Measurements from ENCODE around the gene EDC4. TPM values are rescaled to one million over a fixed set of nuclear protein-coding genes. Genes with fewer than 3 reads are reported as not detected.

EDC4 gene
- total and polyA plus RNA-seq, 9 of the 15 experiments (the other 6 are each of a cell fraction or from before 2014, with no cell fraction given) = 1.1 to 131 (median 74.0) TPM

GRCh38 chr16:67892899-67893742 is 20.3 kb downstream of the EDC4 start, which contains the start of gene PSKH1 (continued):
- no peak for TF ChIP-seq HDAC6 (IDR thresholded peaks at IDR 0.05; ENCODE audit: low read depth, low read length)
- TF ChIP-seq CBFA2T3 (IDR thresholded peaks at IDR 0.05) = no peak
- TF ChIP-seq, protein P1, sequence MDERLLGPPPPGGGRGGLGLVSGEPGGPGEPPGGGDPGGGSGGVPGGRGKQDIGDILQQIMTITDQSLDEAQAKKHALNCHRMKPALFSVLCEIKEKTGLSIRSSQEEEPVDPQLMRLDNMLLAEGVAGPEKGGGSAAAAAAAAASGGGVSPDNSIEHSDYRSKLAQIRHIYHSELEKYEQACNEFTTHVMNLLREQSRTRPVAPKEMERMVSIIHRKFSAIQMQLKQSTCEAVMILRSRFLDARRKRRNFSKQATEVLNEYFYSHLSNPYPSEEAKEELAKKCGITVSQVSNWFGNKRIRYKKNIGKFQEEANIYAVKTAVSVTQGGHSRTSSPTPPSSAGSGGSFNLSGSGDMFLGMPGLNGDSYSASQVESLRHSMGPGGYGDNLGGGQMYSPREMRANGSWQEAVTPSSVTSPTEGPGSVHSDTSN (CRISPR knock-in tag; IDR thresholded peaks at IDR 0.05; ENCODE audit: low read depth) = peak; percentile 93
- TF ChIP-seq, protein P1 (tag; conservative IDR thresholded peaks at IDR 0.05; ENCODE audit: low read depth) = peak; percentile 95
- no peak for TF ChIP-seq ZFP1 (CRISPR knock-in tag; IDR thresholded peaks at IDR 0.05)
- 0 out of 4 replicates have a peak, but pooled peaks of 1 of the 2 experiments have one; percentile 9 for TF ChIP-seq ZMIZ1 (IDR thresholded peaks at IDR 0.05; ENCODE audit: low read depth in 2 of 2, low read length in 2 of 2)
- no peak for TF ChIP-seq GABPA (tag; conservative IDR thresholded peaks at IDR 0.05; ENCODE audit: low read depth)
- TF ChIP-seq HLTF (IDR thresholded peaks at IDR 0.05) = no peak
- TF ChIP-seq ZNF518B (CRISPR knock-in tag; IDR thresholded peaks at IDR 0.05) = no peak
- no peak for TF ChIP-seq NCOR1 (IDR thresholded peaks at IDR 0.05)
- no peak for TF ChIP-seq POLR2AphosphoS2 (IDR thresholded peaks at IDR 0.05; ENCODE audit: low read length)
- TF ChIP-seq ZNF253 (CRISPR knock-in tag; conservative IDR thresholded peaks at IDR 0.05) = no peak
- peak; percentile 91 for TF ChIP-seq PHF8 (IDR thresholded peaks at IDR 0.05; ENCODE audit: borderline replicate concordance, low read length)
- no peak for TF ChIP-seq SMAD1 (IDR thresholded peaks at IDR 0.05; ENCODE audit: low read depth, low read length, partially characterized antibody)
- no peak for TF ChIP-seq NR0B1 (IDR thresholded peaks at IDR 0.05; ENCODE audit: partially characterized antibody)
- TF ChIP-seq STAG1 (CRISPR knock-in tag; IDR thresholded peaks at IDR 0.05; ENCODE audit: borderline replicate concordance) = no peak
- TF ChIP-seq ZNF785 (CRISPR knock-in tag; IDR thresholded peaks at IDR 0.05) = no peak
